Chondrocyte (in vitro differentiated cells): ENCODE results near the gene VPS8. TPM values are rescaled to one million over a fixed set of nuclear protein-coding genes. Genes with fewer than 3 reads are reported as not detected.

Experiments used
- DNase-seq: peaks from one replicate; pipeline ENCODE4 v3.0.0; 2021; ENCODE audit warnings: mixed read lengths, low spot score
- H3K27ac Mint-ChIP-seq: one replicate; pipeline ENCODE4 v1.8.0; 2021; ENCODE audit warnings: mild to moderate bottlenecking, moderate library complexity, mixed read lengths; ENCODE audit not compliant: unreplicated experiment
- H3K27me3 Mint-ChIP-seq: 2 replicates; pipeline ENCODE4 v1.8.0; 2021; ENCODE audit warnings: low read depth, mixed read lengths
- H3K36me3 Mint-ChIP-seq: 2 replicates; pipeline ENCODE4 v1.8.0; 2021; ENCODE audit warnings: low read depth, mixed read lengths
- H3K4me1 Mint-ChIP-seq: 2 replicates; pipeline ENCODE4 v1.8.0; 2021; ENCODE audit warnings: low read depth, mild to moderate bottlenecking, mixed read lengths
- H3K4me3 Mint-ChIP-seq: one replicate; pipeline ENCODE4 v1.8.0; 2021; ENCODE audit warnings: mild to moderate bottlenecking, moderate library complexity, mixed read lengths; ENCODE audit not compliant: unreplicated experiment
- H3K9me3 Mint-ChIP-seq: 2 replicates; pipeline ENCODE4 v1.8.0; 2021; ENCODE audit warnings: low read depth, mixed read lengths
- total RNA-seq: library from RNA; stranded (reverse); gene quantifications from 3 replicates; pipeline ENCODE4 v1.2.1, GENCODE V29; 2021
- TF ChIP-seq, protein P1 (sequence below): fragments of 200-600 bp; sonication (generic); IDR thresholded peaks from 2 replicates; pipeline ENCODE4 v1.5.0; 2021; ENCODE audit warnings: antibody characterized with exemption, mild to moderate bottlenecking, moderate library complexity

Gene VPS8
- total RNA-seq, 1 donor from 2014 or later: 53.7 TPM

DNA sequence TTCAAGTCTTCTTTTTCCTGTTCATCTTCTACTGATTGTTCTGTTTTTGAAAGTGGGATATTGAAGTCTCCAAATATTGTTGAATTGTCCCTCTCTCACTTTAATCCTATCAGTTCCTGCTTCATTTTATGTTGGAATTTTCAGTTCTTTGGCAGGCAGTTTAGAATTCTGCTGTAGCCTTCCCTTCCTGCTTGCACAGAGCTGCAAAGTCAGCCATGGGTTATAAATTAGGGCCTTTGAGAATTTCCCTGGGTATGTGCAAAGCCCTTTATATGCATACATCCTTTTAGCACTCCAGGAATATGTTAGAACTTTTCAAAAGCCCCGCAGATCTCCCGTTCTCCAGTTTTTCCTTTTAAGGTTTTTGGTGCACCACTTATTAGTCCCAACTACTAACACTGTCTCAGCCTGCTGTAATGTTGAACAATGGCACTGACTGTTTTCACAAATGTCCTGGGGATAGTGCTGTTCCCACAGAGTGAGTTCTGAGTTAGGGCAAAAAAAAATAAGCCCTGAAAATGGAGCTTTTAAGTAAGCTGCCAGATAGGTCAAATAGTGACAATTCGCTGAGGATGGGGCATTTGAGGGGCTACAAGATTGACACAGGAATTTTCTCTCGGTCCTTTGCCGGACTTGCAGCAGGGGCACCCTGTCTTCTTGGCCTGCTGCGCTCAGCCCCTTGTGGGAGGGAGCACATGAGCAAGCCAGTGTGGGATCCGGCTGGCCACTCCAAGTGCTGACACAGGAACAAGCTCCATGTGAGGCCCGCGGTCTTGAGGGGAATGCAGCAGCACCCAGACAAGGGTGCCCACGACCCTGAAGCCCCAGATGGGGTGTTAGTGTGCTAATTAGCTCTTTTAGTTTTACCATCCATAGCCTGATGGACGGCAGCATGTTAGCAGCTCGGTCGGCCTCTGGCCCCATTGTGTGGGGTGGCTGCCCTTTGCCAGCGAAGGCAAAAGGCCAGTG, 96.0 kb downstream of the VPS8 start:
- Mint-ChIP-seq H3K4me1 (peaks cover 12% of the 10 kb centered on the region), H3K36me3 (peaks cover 28% of the 10 kb centered on the region), H3K27ac (no peak overlapping the region), H3K27me3 (no peaks in the 10 kb centered on the region), H3K9me3 (peaks cover 14% of the 10 kb centered on the region), H3K4me3 (no peak overlapping the region)
- DNase-seq: peak; percentile 90
- TF ChIP-seq, protein P1, sequence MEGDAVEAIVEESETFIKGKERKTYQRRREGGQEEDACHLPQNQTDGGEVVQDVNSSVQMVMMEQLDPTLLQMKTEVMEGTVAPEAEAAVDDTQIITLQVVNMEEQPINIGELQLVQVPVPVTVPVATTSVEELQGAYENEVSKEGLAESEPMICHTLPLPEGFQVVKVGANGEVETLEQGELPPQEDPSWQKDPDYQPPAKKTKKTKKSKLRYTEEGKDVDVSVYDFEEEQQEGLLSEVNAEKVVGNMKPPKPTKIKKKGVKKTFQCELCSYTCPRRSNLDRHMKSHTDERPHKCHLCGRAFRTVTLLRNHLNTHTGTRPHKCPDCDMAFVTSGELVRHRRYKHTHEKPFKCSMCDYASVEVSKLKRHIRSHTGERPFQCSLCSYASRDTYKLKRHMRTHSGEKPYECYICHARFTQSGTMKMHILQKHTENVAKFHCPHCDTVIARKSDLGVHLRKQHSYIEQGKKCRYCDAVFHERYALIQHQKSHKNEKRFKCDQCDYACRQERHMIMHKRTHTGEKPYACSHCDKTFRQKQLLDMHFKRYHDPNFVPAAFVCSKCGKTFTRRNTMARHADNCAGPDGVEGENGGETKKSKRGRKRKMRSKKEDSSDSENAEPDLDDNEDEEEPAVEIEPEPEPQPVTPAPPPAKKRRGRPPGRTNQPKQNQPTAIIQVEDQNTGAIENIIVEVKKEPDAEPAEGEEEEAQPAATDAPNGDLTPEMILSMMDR: no peak

DNA sequence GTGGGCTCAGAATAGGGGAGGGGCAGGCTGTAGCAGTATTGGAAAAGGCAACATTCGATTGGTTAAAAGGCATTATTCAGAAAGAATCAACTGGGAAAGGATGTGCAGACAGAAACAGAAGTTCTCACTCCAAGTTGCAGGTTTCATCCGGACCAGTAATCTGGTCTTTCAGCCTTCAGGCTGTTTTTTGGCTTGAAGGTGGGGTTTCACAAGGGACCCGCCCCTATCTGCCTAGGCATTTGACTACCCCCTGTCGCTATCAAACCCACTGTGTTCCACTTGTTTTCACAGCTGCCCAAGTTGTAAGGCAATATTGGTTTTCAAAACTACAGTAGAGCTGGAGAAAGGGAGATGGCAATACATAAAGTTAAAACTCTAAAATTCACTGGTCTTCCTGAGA, 96.9 kb downstream of the VPS8 start:
- Mint-ChIP-seq H3K27ac (no peak overlapping the region), H3K9me3 (peaks cover 14% of the 10 kb centered on the region), H3K4me3 (no peak overlapping the region), H3K27me3 (no peaks in the 10 kb centered on the region), H3K36me3 (peaks cover 25% of the 10 kb centered on the region), H3K4me1 (peaks cover 12% of the 10 kb centered on the region)
- TF ChIP-seq, protein P1: no peak
- DNase-seq: no peak

DNA sequence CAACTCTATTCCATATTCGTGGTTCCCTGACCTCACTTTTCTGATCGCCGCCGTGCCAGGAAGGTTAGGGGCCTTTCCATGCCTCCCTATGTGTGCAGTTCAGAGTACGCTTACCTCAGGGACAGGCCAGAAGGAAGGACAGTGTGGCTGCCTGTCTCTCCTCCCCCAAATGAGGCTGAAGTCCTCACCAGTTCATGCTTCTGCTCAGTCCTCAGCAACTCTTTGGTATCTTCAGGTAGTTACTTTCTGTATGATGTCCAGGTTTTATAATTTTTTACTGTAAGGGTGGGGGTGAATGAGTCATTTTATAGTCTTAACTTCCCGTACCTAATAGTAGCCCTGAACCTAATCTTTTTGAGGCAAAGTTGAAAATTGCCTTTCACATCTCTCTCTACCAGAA, 98.7 kb downstream of the VPS8 start:
- peaks cover 19% of the 10 kb centered on the region for H3K36me3 Mint-ChIP-seq
- H3K4me1 Mint-ChIP-seq: peaks cover 12% of the 10 kb centered on the region
- H3K9me3 Mint-ChIP-seq: no peaks in the 10 kb centered on the region
- no peak for DNase-seq
- TF ChIP-seq, protein P1: no peak
- no peak overlapping the region for H3K4me3 Mint-ChIP-seq
- no peak overlapping the region for H3K27ac Mint-ChIP-seq
- no peaks in the 10 kb centered on the region for H3K27me3 Mint-ChIP-seq

DNA sequence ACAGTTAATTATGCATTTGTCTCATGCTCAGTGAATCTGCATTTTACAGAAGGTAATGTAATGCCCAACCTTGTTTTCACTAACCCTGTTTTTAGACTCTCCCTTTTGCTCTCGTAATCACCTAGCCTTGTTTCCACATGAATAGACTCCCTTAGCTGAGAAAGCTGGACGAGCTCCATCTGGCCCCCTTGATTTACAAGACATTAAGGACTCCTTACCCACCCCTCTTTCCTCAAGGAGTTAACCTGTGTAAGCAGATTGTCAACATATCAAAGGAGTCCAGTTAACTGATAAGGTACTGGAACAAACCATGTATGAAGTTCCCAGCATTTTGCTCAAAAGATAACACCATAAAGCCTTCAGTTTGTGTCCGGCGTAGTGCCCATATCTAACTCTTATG, 99.6 kb downstream of the VPS8 start:
- TF ChIP-seq, protein P1: no peak
- Mint-ChIP-seq H3K36me3 (peaks cover 24% of the 10 kb centered on the region), H3K9me3 (no peaks in the 10 kb centered on the region), H3K27me3 (no peaks in the 10 kb centered on the region), H3K4me1 (peaks cover 12% of the 10 kb centered on the region), H3K27ac (no peak overlapping the region), H3K4me3 (no peak overlapping the region)
- no peak for DNase-seq

DNA sequence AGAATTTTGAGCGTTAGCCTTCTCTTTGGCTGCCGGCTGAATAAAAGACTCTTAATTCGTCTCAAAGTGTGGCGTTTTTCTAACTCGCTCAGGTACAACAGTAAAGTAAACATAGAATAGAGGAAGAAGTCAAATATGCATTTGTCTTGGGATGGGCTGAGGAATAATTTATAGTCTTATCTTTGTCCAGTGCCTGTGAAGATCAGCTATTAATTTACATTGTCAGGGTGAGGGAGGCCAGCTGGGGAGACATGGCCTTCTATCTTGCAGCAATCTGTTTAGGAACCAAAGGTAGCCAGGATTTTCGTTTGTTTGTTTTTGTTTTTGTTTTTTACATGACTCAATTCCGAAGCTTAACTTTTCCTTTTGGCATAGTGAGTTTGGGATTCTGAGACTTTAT, 100.2 kb downstream of the VPS8 start:
- Mint-ChIP-seq H3K9me3 (no peaks in the 10 kb centered on the region), H3K27me3 (no peaks in the 10 kb centered on the region), H3K36me3 (peaks cover 26% of the 10 kb centered on the region), H3K4me1 (peaks cover 12% of the 10 kb centered on the region), H3K27ac (no peak overlapping the region), H3K4me3 (no peak overlapping the region)
- no peak for DNase-seq
- TF ChIP-seq, protein P1: no peak
